NCI-H1436 treated with DMSO at 0.1 percent for 48 hours (cell line): ENCODE measurements around the gene INPP5B.
"Not testable (repeated sequence)": the region's sequence is repeated elsewhere in the genome, so short reads cannot be mapped to it uniquely, and the experiment has no call there.

Source experiments
- DNase-seq: peaks from one replicate; lab custom pipeline; 2025; lab: John Stamatoyannopoulos, UW

Gene INPP5B

DNA sequence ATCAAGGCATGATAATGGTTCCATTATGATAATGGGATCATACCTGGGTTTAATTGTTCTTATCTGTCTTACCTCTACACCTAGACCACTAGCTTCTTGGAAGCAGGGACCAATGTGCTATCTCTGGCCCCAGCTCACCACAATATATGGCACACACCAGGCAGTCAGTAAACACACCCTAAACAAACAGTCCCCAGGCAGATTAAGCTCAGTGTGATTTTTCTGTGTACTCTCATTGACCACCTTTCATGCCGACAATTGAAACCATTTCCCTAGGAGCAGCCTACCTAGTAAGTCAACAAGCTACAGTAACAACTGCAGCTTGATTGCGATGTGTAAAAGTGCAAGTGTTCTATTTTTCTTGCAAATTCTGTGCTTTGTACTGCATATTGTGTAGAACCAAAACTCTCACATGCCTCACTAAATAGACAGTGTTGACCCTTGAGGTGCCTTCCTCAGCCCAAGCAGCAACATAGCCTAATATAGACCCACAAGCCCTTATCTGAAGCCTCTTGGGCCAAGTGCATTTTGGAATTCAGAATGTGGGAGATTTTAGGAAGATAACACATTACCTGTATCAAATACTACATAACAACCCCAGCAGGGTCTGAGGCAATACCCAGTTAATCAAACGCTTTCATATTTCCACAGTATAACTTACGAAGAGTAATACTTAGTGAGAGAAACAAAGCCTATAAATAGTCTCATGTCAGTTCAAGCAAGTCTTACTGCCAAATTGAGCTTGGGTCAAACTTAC lies 32.0 kb downstream of the INPP5B start:
- DNase-seq: no peak

- not testable (repeated sequence) for DNase-seq
These were observed 35.4 kb downstream of the INPP5B start for GRCh38 chr1:37911478-37911877.

- DNase-seq: not testable (repeated sequence)
These were observed 36.0 kb downstream of the INPP5B start for GRCh38 chr1:37910886-37911285.

GRCh38 chr1:37908531-37908930 lies 38.3 kb downstream of the INPP5B start:
- not testable (repeated sequence) for DNase-seq

- DNase-seq: not testable (repeated sequence)
These were observed 39.3 kb downstream of the INPP5B start for GRCh38 chr1:37907416-37908125.

DNA sequence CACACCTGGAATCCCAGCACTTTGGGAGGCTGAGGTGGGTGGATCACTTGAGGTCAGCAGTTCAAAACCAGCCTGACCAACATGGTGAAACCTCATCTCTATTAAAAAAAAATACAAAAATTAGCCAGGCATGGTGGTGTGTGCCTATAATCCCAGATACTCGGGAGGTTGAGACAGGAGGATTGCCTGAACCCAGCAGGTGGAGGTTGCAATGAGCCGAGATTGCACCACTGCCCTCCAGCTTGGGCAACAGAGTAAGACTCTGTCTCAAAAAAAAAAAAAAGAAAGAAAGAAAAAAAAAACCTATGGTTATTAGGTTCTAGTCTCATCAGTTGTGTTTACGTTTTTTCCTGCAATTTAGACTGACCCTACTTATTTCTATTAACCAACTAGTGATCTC lies 40.3 kb downstream of the INPP5B start:
- not testable (repeated sequence) for DNase-seq

GRCh38 chr1:37905727-37906126 lies 41.1 kb downstream of the INPP5B start:
- no peak for DNase-seq

DNA sequence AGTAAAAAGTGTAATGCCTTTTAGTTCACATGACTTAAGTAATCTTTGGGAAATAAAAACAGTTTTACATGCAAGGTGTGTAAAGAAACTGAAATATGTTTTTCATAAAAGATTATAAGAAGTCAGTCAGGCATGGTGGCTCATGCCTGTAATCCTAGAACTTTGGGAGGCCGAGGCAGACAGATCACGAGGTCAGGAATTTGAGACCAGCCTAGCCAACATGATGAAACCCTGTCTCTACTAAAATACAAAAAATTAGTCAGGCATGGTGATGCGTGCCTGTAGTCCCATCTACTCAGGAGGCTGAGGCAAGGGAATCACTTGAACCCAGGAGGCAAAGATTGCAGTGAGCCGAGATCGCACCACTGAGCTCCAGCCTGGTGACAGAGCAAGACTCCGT lies 42.9 kb downstream of the INPP5B start:
- DNase-seq: not testable (repeated sequence)

- DNase-seq: no peak
These were observed 43.9 kb downstream of the INPP5B start for GRCh38 chr1:37902983-37903382.

DNA sequence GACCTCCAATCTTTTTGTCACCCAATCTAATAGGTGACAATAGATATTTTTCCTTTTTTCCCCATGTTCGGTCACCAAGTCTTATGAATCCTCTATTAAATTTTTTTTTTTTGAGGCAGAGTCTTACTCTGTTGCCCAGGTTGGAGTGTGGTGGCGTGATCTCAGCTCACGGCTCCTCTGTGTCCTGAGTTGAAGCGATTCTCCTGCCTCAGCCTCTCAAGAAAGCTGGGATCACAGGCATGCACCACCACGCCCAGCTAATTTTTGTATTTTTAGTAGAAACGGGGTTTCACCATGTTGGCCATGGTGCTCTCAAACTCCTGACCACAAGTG lies 45.0 kb downstream of the INPP5B start:
- DNase-seq: no peak

GRCh38 chr1:37901191-37901892 lies 45.5 kb downstream of the INPP5B start:
- DNase-seq: no peak

DNA sequence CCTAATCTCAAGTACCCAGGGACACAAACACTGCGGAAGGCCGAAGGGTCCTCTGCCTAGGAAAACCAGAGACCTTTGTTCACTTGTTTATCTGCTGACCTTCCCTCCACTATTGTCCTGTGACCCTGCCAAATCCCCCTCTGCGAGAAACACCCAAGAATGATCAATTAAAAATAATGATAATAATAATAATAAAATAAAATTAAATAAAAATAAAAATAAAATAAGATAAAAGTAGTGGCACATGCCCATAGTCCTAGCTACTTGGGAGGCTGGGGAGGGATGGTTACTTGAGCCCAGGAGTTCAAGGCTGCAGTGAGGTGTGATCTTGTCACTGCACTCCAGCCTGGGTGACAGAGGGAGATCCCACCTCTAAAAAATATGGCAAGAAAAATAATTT lies 49.3 kb downstream of the INPP5B start:
- not testable (repeated sequence) for DNase-seq

GRCh38 chr1:37893673-37894072 lies 53.2 kb downstream of the INPP5B start:
- DNase-seq: no peak

DNA sequence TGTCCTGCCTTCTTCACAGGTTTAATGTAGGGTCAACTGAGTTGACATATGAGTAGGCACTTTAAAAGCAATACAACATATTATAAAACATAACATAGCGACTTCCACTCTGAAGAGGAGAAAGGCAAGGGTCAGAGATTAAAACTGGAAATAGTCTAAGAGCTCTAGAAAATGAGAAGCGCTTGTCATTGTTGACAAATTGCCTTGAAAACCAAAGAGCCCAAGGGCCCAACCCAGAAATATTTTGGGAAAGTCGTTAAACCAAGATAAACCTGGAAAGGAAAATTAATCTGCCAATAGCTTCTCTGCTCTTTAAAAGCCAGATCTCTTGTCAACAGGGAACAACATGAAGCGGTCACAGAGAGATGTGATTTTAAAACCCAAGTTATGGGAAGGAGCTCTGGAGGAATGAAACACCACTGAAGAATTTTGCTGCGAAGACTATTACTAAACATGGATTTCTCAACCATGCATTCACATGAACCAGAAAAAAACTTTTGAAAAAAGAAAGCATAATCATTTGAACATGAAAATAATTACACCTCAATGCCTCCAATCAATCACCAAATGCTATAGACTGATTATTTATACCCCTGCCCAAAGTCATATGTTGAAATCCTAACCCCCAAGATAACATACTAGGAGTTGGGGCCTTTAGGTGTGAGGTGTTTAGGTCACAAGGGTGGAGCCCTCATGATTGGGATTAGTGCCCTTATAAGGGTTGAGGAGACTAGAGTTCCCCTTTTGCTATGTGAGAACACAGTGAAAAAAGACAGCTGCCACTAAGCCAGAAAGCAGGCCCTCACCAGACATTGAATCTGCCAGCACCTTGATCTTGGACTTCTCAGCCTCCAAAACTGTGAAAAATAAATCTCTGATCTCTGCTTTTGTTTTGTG lies 54.5 kb downstream of the INPP5B start:
- DNase-seq: no peak

GRCh38 chr1:37890378-37891014 lies 56.4 kb downstream of the INPP5B start:
- peak; percentile 2 for DNase-seq

GRCh38 chr1:37888022-37888700 lies 58.7 kb downstream of the INPP5B start:
- no peak for DNase-seq

DNA sequence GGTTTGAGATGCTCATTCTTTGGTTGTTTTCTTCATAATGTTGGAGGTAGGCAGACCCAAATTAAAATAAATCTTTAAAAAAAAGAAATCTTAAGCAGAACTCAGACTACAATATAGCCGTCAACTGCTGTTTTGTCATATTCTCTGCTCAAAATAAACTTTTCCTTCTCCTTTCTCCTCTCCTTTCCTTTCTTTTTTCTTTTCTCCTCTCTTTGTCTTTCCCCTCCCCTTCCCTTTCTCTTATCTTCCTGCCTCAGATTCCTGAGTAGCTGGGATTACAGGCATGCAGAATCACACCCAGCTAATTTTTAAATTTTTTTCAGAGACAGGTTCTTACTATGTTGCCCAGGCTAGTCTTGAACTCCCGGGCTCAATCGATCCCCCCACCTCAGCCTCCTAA lies 62.7 kb downstream of the INPP5B start:
- no peak for DNase-seq

GRCh38 chr1:37883671-37884070 lies 63.2 kb downstream of the INPP5B start:
- DNase-seq: no peak

GRCh38 chr1:37879865-37880264 lies 67.0 kb downstream of the INPP5B start:
- DNase-seq: no peak

DNA sequence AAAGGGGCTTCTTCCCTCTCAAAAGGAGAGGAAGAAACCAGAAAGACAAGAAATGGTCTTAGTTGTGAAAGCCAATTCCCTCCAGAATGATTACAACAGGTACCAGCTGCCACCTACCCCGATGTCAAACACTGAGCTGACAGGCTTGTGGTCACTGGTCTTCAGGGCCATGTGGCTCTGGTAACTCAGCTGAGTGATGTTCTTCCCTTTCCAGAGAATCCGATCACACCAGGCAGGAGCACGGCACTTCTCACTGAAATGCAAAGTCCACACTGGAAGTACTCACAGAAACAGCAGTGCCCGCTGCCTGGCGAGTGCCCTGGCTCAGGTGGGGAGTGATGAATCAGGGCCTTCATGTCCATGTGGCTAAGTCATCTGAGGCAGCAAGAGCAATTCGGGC lies 68.8 kb downstream of the INPP5B start:
- DNase-seq: no peak

DNA sequence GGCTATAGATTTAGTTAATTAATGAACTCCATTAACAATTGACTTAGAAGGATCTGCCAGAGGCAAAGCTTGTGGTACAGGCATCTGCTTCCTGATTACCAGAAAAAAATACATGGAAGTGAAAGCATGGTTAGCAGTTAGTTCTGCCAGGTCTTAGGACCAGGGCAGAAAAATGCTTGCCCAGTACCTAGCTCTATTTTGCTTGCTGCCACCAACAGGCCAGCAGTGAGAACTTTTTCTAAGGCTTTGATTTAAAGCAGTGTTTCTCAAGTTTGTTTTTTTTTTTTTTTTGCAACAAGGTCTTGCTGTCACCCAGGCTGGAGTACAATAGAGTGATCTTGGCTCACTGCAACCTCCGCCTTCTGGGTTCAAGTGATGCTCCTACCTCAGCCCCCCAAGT lies 71.0 kb downstream of the INPP5B start:
- DNase-seq: no peak
